GM23338 (cell line): ENCODE results near the gene ATF7IP. TPM values are rescaled to one million over a fixed set of nuclear protein-coding genes. Genes with fewer than 3 reads are reported as not detected.

Experiments used
- ATAC-seq: fragments of 200-7000 bp; cut with Tn5 transposase; 3 replicates; pipeline ENCODE4 v1.9.1; 2020
- DNase-seq: peaks from one replicate; pipeline ENCODE4 v3.0.0-alpha.2; 2015; ENCODE audit warnings: low spot score
- H2AFZ ChIP-seq: fragments of 200-600 bp; sonication (generic); 2 replicates; pipeline ENCODE4 v1.8.0; 2016; ENCODE audit warnings: antibody characterized with exemption, mild to moderate bottlenecking, moderate library complexity
- H3F3A ChIP-seq: fragments of 200-600 bp; sonication (generic); replicated peaks from 2 replicates; pipeline ENCODE4 v1.8.0; 2017; ENCODE audit warnings: antibody characterized with exemption, mixed run types, low read depth
- H3K27ac ChIP-seq: fragments of 200-600 bp; sonication (generic); 2 replicates; pipeline ENCODE4 v1.6.1; 2016; ENCODE audit warnings: low read depth
- H3K27me3 ChIP-seq: fragments of 200-600 bp; sonication (generic); 2 replicates; pipeline ENCODE4 v1.8.0; 2016; ENCODE audit warnings: mild to moderate bottlenecking, mixed run types, moderate library complexity; ENCODE audit not compliant: insufficient read depth
- H3K36me3 ChIP-seq: fragments of 200-600 bp; sonication (generic); 2 replicates; pipeline ENCODE4 v1.8.0; 2016; ENCODE audit warnings: mild to moderate bottlenecking; ENCODE audit not compliant: insufficient read depth
- H3K4me1 ChIP-seq: fragments of 200-600 bp; sonication (generic); 2 replicates; pipeline ENCODE4 v1.8.0; 2016; ENCODE audit warnings: mild to moderate bottlenecking, moderate library complexity; ENCODE audit not compliant: insufficient read depth
- H3K4me2 ChIP-seq: fragments of 200-600 bp; sonication (generic); 2 replicates; pipeline ENCODE4 v1.7.1; 2017; ENCODE audit warnings: mixed run types
- H3K4me3 ChIP-seq: fragments of 200-600 bp; sonication (generic); 2 replicates; pipeline ENCODE4 v1.6.1; 2016; ENCODE audit warnings: mixed run types
- H3K79me2 ChIP-seq: fragments of 200-600 bp; sonication (generic); replicated peaks from 2 replicates; pipeline ENCODE4 v1.8.0; 2017; ENCODE audit warnings: mild to moderate bottlenecking; ENCODE audit not compliant: insufficient read depth
- H3K9me2 ChIP-seq: fragments of 200-600 bp; sonication (generic); 2 replicates; pipeline ENCODE4 v1.8.0; 2017; ENCODE audit not compliant: insufficient read depth
- H4K20me1 ChIP-seq: fragments of 200-600 bp; sonication (generic); replicated peaks from 2 replicates; pipeline ENCODE4 v1.8.0; 2017; ENCODE audit warnings: mild to moderate bottlenecking; ENCODE audit not compliant: insufficient read depth
- H3K27ac Mint-ChIP-seq: 2 replicates; pipeline ENCODE4 v1.8.0; 2020; ENCODE audit warnings: inconsistent platforms, mild to moderate bottlenecking, moderate library complexity, mixed read lengths
- H3K27me3 Mint-ChIP-seq: 3 replicates; pipeline ENCODE4 v1.8.0; 2022; ENCODE audit warnings: low read depth, mild to moderate bottlenecking, moderate library complexity, mixed read lengths, inconsistent platforms; ENCODE audit not compliant: insufficient read depth, poor library complexity
- H3K36me3 Mint-ChIP-seq: 3 replicates; pipeline ENCODE4 v1.8.0; 2021; ENCODE audit warnings: low read depth, mild to moderate bottlenecking, inconsistent platforms, moderate library complexity, mixed read lengths
- H3K4me1 Mint-ChIP-seq: 3 replicates; pipeline ENCODE4 v1.8.0; 2020; ENCODE audit warnings: mild to moderate bottlenecking, inconsistent platforms, mixed read lengths
- H3K4me3 Mint-ChIP-seq: 3 replicates; pipeline ENCODE4 v1.8.0; 2021; ENCODE audit warnings: moderate library complexity, mild to moderate bottlenecking, inconsistent platforms, mixed read lengths
- H3K9me3 Mint-ChIP-seq: 3 replicates; pipeline ENCODE4 v1.8.0; 2020; ENCODE audit warnings: moderate library complexity, mild to moderate bottlenecking, inconsistent platforms, mixed read lengths
- CREB1 ChIP-seq: fragments of 250-450 bp; sonication (Bioruptor Pico); IDR thresholded peaks from 2 replicates; pipeline ENCODE4 v1.5.0; 2020; ENCODE audit warnings: low read depth, mild to moderate bottlenecking, moderate library complexity
- CTCF ChIP-seq, 2 experiments: fragments of 200-600 bp in 1 of 2; sonication (generic) in 1 of 2; conservative IDR thresholded peaks; 2 replicates each; pipeline versions ENCODE4 v1.5.1 to v1.6.1; 2016 to 2017; ENCODE audit warnings: antibody characterized with exemption in 2 of 2, low read depth in 2 of 2, mild to moderate bottlenecking in 2 of 2, moderate library complexity in 1 of 2
- EZH2 ChIP-seq: fragments of 200-600 bp; sonication (generic); IDR thresholded peaks from one replicate; pipeline ENCODE4 v1.8.0; 2017; ENCODE audit warnings: antibody characterized with exemption, mild to moderate bottlenecking, low read depth; ENCODE audit not compliant: unreplicated experiment
- EZH2phosphoT487 ChIP-seq: fragments of 200-600 bp; sonication (generic); IDR thresholded peaks from one replicate; pipeline ENCODE4 v1.8.1; 2018; ENCODE audit warnings: antibody characterized with exemption; ENCODE audit not compliant: unreplicated experiment
- JUNB ChIP-seq: IDR thresholded peaks from one replicate; pipeline ENCODE4 v1.6.1; 2016; ENCODE audit warnings: antibody characterized with exemption; ENCODE audit not compliant: unreplicated experiment
- NANOG ChIP-seq: IDR thresholded peaks from 2 replicates; pipeline ENCODE4 v1.6.1; 2016; ENCODE audit warnings: antibody characterized with exemption, borderline replicate concordance
- POLR2AphosphoS5 ChIP-seq: IDR thresholded peaks from 2 replicates; pipeline ENCODE4 v1.6.1; 2016; ENCODE audit warnings: antibody characterized with exemption, low read depth
- STAT1 ChIP-seq: IDR thresholded peaks from one replicate; pipeline ENCODE4 v1.6.1; 2016; ENCODE audit warnings: antibody characterized with exemption; ENCODE audit not compliant: unreplicated experiment
- ZNF114 ChIP-seq: fragments of 250-450 bp; sonication (Bioruptor Pico); IDR thresholded peaks from 2 replicates; pipeline ENCODE4 v1.5.0; 2020; ENCODE audit warnings: mild to moderate bottlenecking, moderate library complexity
- ZNF331 ChIP-seq: fragments of 250-450 bp; sonication (Bioruptor Pico); IDR thresholded peaks from 2 replicates; pipeline ENCODE4 v1.5.0; 2020; ENCODE audit warnings: low read depth, mild to moderate bottlenecking, moderate library complexity
- polyA plus RNA-seq: library from polyadenylated mRNA; unstranded; fragments of >200 nt; fragmentation: Nextera tagmentation; extraction: Ambion mirVana; gene quantifications from 2 replicates; pipeline ENCODE4 v1.2.1, GENCODE V29; 2016
- total RNA-seq: library from RNA; depleted of rRNA; stranded (reverse); fragments of >200 nt; shearing (Covaris generic); gene quantifications from 2 replicates; pipeline ENCODE4 v1.2.3, GENCODE V29; 2014
- TF ChIP-seq, protein P1 (sequence below): IDR thresholded peaks from one replicate; pipeline ENCODE4 v1.6.1; 2018; ENCODE audit warnings: antibody characterized with exemption; ENCODE audit not compliant: unreplicated experiment
- TF ChIP-seq, protein P2 (sequence below): IDR thresholded peaks from 2 replicates; pipeline ENCODE4 v1.6.1; 2016; ENCODE audit warnings: antibody characterized with exemption
- TF ChIP-seq, protein P3 (sequence below): fragments of 250-450 bp; sonication (Bioruptor Pico); IDR thresholded peaks from 2 replicates; pipeline ENCODE4 v1.5.0; 2020; ENCODE audit warnings: mild to moderate bottlenecking, moderate library complexity

Gene ATF7IP
- total and polyA plus RNA-seq, 2 experiments from 2014 or later: 76.4 to 118 TPM

DNA sequence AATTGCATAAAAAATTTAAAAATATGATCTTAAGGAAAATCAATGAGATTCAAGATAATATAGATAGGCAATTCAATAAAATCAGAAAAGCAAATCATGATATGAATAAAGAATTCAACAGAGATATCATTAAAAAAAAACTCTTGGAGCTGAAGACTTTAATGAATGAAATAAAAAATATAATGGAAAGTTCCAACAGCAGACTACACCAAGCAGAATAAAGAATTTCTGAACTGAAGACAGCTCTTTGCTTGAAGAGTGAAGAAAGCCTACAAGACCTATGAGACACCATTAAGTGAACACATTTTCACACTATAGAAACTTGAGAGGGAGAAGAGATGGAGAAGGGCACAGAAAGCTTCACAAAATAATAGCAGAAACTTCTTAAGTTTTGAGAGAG lies 156.3 kb downstream of the ATF7IP start:
- TF ChIP-seq CREB1 (CRISPR knock-in tag) (no peak), ZNF331 (CRISPR knock-in tag) (no peak), CTCF (conservative IDR thresholded peaks at IDR 0.05; ENCODE audit: low read depth in 2 of 2) (no peak), EZH2 (no peak), STAT1 (no peak), POLR2AphosphoS5 (no peak), JUNB (no peak), EZH2phosphoT487 (no peak), NANOG (no peak), ZNF114 (no peak)
- TF ChIP-seq, protein P1, sequence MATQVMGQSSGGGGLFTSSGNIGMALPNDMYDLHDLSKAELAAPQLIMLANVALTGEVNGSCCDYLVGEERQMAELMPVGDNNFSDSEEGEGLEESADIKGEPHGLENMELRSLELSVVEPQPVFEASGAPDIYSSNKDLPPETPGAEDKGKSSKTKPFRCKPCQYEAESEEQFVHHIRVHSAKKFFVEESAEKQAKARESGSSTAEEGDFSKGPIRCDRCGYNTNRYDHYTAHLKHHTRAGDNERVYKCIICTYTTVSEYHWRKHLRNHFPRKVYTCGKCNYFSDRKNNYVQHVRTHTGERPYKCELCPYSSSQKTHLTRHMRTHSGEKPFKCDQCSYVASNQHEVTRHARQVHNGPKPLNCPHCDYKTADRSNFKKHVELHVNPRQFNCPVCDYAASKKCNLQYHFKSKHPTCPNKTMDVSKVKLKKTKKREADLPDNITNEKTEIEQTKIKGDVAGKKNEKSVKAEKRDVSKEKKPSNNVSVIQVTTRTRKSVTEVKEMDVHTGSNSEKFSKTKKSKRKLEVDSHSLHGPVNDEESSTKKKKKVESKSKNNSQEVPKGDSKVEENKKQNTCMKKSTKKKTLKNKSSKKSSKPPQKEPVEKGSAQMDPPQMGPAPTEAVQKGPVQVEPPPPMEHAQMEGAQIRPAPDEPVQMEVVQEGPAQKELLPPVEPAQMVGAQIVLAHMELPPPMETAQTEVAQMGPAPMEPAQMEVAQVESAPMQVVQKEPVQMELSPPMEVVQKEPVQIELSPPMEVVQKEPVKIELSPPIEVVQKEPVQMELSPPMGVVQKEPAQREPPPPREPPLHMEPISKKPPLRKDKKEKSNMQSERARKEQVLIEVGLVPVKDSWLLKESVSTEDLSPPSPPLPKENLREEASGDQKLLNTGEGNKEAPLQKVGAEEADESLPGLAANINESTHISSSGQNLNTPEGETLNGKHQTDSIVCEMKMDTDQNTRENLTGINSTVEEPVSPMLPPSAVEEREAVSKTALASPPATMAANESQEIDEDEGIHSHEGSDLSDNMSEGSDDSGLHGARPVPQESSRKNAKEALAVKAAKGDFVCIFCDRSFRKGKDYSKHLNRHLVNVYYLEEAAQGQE: no peak
- TF ChIP-seq, protein P2, sequence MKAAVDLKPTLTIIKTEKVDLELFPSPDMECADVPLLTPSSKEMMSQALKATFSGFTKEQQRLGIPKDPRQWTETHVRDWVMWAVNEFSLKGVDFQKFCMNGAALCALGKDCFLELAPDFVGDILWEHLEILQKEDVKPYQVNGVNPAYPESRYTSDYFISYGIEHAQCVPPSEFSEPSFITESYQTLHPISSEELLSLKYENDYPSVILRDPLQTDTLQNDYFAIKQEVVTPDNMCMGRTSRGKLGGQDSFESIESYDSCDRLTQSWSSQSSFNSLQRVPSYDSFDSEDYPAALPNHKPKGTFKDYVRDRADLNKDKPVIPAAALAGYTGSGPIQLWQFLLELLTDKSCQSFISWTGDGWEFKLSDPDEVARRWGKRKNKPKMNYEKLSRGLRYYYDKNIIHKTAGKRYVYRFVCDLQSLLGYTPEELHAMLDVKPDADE: no peak
- TF ChIP-seq, protein P3, sequence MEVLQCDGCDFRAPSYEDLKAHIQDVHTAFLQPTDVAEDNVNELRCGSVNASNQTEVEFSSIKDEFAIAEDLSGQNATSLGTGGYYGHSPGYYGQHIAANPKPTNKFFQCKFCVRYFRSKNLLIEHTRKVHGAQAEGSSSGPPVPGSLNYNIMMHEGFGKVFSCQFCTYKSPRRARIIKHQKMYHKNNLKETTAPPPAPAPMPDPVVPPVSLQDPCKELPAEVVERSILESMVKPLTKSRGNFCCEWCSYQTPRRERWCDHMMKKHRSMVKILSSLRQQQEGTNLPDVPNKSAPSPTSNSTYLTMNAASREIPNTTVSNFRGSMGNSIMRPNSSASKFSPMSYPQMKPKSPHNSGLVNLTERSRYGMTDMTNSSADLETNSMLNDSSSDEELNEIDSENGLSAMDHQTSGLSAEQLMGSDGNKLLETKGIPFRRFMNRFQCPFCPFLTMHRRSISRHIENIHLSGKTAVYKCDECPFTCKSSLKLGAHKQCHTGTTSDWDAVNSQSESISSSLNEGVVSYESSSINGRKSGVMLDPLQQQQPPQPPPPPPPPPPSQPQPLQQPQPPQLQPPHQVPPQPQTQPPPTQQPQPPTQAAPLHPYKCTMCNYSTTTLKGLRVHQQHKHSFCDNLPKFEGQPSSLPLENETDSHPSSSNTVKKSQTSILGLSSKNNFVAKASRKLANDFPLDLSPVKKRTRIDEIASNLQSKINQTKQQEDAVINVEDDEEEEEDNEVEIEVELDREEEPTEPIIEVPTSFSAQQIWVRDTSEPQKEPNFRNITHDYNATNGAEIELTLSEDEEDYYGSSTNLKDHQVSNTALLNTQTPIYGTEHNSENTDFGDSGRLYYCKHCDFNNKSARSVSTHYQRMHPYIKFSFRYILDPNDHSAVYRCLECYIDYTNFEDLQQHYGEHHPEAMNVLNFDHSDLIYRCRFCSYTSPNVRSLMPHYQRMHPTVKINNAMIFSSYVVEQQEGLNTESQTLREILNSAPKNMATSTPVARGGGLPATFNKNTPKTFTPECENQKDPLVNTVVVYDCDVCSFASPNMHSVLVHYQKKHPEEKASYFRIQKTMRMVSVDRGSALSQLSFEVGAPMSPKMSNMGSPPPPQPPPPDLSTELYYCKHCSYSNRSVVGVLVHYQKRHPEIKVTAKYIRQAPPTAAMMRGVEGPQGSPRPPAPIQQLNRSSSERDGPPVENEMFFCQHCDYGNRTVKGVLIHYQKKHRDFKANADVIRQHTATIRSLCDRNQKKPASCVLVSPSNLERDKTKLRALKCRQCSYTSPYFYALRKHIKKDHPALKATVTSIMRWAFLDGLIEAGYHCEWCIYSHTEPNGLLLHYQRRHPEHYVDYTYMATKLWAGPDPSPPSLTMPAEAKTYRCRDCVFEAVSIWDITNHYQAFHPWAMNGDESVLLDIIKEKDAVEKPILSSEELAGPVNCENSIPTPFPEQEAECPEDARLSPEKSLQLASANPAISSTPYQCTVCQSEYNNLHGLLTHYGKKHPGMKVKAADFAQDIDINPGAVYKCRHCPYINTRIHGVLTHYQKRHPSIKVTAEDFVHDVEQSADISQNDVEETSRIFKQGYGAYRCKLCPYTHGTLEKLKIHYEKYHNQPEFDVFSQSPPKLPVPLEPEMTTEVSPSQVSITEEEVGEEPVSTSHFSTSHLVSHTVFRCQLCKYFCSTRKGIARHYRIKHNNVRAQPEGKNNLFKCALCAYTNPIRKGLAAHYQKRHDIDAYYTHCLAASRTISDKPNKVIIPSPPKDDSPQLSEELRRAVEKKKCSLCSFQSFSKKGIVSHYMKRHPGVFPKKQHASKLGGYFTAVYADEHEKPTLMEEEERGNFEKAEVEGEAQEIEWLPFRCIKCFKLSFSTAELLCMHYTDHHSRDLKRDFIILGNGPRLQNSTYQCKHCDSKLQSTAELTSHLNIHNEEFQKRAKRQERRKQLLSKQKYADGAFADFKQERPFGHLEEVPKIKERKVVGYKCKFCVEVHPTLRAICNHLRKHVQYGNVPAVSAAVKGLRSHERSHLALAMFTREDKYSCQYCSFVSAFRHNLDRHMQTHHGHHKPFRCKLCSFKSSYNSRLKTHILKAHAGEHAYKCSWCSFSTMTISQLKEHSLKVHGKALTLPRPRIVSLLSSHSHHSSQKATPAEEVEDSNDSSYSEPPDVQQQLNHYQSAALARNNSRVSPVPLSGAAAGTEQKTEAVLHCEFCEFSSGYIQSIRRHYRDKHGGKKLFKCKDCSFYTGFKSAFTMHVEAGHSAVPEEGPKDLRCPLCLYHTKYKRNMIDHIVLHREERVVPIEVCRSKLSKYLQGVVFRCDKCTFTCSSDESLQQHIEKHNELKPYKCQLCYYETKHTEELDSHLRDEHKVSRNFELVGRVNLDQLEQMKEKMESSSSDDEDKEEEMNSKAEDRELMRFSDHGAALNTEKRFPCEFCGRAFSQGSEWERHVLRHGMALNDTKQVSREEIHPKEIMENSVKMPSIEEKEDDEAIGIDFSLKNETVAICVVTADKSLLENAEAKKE (CRISPR knock-in tag): no peak
- H3K36me3 ChIP-seq: no peaks in the 10 kb centered on the region
- Mint-ChIP-seq H3K27ac (no peak overlapping the region), H3K36me3 (peaks cover 3% of the 10 kb centered on the region; the same call in 2 of the 3 replicates), H3K4me1 (no peaks in the 10 kb centered on the region), H3K4me3 (no peak overlapping the region), H3K27me3 (no peaks in the 10 kb centered on the region), H3K9me3 (peaks cover 20% of the 10 kb centered on the region; the same call in 2 of the 3 replicates)
- no peak overlapping the region for H2AFZ ChIP-seq
- DNase-seq (no peak), ATAC-seq (no peak)
- no peaks in the 10 kb centered on the region for H3K4me1 ChIP-seq
- no peak overlapping the region for H3K27ac ChIP-seq
- no peaks in the 10 kb centered on the region for H3K9me2 ChIP-seq
- no peaks in the 10 kb centered on the region for H3K79me2 ChIP-seq
- H3K4me2 ChIP-seq: no peak overlapping the region
- H4K20me1 ChIP-seq: no peaks in the 10 kb centered on the region
- H3K4me3 ChIP-seq: no peak overlapping the region
- no peaks in the 10 kb centered on the region for H3K27me3 ChIP-seq
- H3F3A ChIP-seq: no peaks in the 10 kb centered on the region
